Measurements from ENCODE around the gene APBA2. TPM values are rescaled to one million over a fixed set of nuclear protein-coding genes. Genes with fewer than 3 reads are reported as not detected.

Gene APBA2
- total RNA-seq, 1 donor from 2014 or later: 35.8 TPM

DNA sequence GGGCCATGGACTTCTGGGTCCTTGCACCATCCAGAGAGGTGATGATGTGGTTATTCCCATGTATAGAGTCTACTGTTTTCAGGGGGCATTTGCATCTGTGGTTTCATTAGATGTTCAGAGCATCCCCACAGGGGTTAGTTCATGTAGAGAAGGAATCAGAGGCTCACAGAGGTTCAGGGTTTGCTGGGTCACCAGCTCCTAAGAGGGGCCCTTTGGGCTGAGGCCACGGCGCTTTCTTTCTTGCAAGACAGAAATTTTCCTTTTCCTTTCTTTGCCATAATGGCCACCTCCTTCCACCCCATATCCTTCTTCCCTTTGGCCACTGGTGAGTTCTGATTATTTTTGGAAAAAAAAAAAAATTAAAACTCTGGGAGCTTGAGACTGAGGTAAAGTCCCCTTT is 62.3 kb downstream of the APBA2 start:
- peaks cover 3% of the 10 kb centered on the region for H3K9me3 ChIP-seq (ENCODE audit: low read depth)
- TF ChIP-seq, protein P1, sequence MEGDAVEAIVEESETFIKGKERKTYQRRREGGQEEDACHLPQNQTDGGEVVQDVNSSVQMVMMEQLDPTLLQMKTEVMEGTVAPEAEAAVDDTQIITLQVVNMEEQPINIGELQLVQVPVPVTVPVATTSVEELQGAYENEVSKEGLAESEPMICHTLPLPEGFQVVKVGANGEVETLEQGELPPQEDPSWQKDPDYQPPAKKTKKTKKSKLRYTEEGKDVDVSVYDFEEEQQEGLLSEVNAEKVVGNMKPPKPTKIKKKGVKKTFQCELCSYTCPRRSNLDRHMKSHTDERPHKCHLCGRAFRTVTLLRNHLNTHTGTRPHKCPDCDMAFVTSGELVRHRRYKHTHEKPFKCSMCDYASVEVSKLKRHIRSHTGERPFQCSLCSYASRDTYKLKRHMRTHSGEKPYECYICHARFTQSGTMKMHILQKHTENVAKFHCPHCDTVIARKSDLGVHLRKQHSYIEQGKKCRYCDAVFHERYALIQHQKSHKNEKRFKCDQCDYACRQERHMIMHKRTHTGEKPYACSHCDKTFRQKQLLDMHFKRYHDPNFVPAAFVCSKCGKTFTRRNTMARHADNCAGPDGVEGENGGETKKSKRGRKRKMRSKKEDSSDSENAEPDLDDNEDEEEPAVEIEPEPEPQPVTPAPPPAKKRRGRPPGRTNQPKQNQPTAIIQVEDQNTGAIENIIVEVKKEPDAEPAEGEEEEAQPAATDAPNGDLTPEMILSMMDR (IDR thresholded peaks at IDR 0.05): no peak
- TF ChIP-seq EZH2phosphoT487 (IDR thresholded peaks at IDR 0.05) (no peak), EZH2 (IDR thresholded peaks at IDR 0.05) (no peak)
- no peaks in the 10 kb centered on the region for H3F3A ChIP-seq (ENCODE audit: low read depth)
- no peak for DNase-seq (ENCODE audit: low spot score)
- H3K4me2 ChIP-seq: no peak overlapping the region
- H3K4me1 ChIP-seq: no peaks in the 10 kb centered on the region
- H2AFZ ChIP-seq (replicated peaks): no peak overlapping the region
- no peak overlapping the region for H3K4me3 Mint-ChIP-seq
- H3K79me2 ChIP-seq (ENCODE audit: low read depth): peaks cover 6% of the 10 kb centered on the region
- no peaks in the 10 kb centered on the region for H3K36me3 ChIP-seq
- peaks cover 14% of the 10 kb centered on the region for H3K4me1 Mint-ChIP-seq
- peaks cover 34% of the 10 kb centered on the region for H3K36me3 Mint-ChIP-seq
- H3K27me3 Mint-ChIP-seq (ENCODE audit: insufficient read depth, low read depth): peaks cover 4% of the 10 kb centered on the region
- H3K27ac Mint-ChIP-seq: no peak overlapping the region
- H3K9me3 Mint-ChIP-seq: peaks cover 19% of the 10 kb centered on the region
- H3K9ac ChIP-seq: no peak overlapping the region
- peaks cover 6% of the 10 kb centered on the region for H4K20me1 ChIP-seq (ENCODE audit: low read depth)
- H3K4me3 ChIP-seq: no peak overlapping the region
- H3K27me3 ChIP-seq: no peaks in the 10 kb centered on the region
- H3K27ac ChIP-seq: no peak overlapping the region

DNA sequence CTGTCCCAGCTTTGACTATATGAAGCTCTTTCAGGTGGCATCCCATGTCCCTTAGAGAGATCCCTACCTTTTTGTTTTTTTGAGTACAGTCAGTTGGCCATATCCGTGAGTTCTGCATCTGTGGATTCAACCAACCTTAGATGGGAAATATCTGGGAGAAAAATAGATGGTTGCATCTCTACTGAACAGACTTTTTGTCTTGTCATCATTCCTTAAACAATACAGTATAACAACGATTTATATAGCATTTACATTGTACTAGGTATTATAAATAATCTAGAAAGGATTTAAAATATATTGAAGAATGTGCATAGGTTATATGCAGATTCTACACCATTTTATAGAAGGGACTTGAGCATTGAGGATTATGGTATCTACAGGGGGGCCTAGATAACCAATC is 65.1 kb downstream of the APBA2 start:
- Histone ChIP-seq H3K4me2 (no peak overlapping the region), H3K4me3 (no peak overlapping the region), H2AFZ (replicated peaks) (no peak overlapping the region), H3K79me2 (ENCODE audit: low read depth) (peaks cover 7% of the 10 kb centered on the region), H3K4me1 (peaks cover 19% of the 10 kb centered on the region), H3K27me3 (no peaks in the 10 kb centered on the region), H3K9ac (no peak overlapping the region), H3K9me3 (ENCODE audit: low read depth) (no peaks in the 10 kb centered on the region), H4K20me1 (ENCODE audit: low read depth) (peaks cover 15% of the 10 kb centered on the region), H3K36me3 (no peaks in the 10 kb centered on the region), H3F3A (ENCODE audit: low read depth) (peaks cover 8% of the 10 kb centered on the region), H3K27ac (no peak overlapping the region)
- DNase-seq (ENCODE audit: low spot score): no peak
- H3K4me1 Mint-ChIP-seq: peaks cover 37% of the 10 kb centered on the region
- peaks cover 3% of the 10 kb centered on the region for H3K9me3 Mint-ChIP-seq
- no peak overlapping the region for H3K27ac Mint-ChIP-seq
- TF ChIP-seq, protein P1 (IDR thresholded peaks at IDR 0.05): no peak
- no peak overlapping the region for H3K4me3 Mint-ChIP-seq
- peaks cover 28% of the 10 kb centered on the region for H3K36me3 Mint-ChIP-seq
- peaks cover 2% of the 10 kb centered on the region for H3K27me3 Mint-ChIP-seq (ENCODE audit: insufficient read depth, low read depth)

DNA sequence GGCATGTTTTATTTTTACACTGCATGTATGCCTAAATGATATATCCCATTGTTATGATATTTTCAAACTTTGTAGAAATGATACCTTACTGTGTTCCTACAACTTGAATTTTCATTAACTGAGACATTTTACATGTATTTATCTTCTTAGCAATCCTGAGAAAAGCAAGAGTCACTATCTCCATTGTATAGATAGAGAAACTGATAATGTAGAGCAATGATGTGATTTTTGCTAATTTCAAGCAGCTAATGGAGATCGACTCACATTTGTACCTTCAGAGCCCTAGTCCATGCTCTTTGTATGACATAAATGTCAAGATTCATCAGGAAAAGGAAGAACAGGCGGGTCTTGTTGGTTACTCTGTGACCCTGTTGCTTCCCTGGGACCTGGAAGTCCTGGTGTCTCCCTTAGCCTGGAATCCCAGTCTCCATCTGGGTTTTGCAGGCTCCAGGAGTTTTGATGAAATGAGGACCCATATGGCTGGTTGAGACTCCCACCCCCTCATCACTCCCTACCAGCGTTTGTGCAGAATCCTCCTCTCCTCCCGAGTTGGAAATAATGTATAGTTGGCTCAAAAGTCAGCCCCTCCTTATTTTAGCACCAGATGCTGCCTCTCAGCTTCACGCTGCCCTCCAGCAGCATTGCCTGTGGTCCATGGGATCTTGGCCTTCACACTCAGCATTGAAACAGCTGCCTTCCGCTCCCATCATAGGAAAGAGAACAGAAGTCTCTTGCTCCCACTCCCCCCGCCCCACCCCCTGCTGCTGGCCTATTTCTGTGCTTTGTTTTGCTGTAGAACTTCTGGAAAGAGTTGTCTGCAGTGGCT is 67.1 kb downstream of the APBA2 start:
- Histone ChIP-seq H3K4me2 (no peak overlapping the region), H4K20me1 (ENCODE audit: low read depth) (peaks cover 9% of the 10 kb centered on the region), H3K4me3 (no peak overlapping the region), H3K36me3 (no peaks in the 10 kb centered on the region), H3K27me3 (no peaks in the 10 kb centered on the region), H3F3A (ENCODE audit: low read depth) (peaks cover 8% of the 10 kb centered on the region), H2AFZ (replicated peaks) (no peak overlapping the region), H3K9me3 (ENCODE audit: low read depth) (no peaks in the 10 kb centered on the region), H3K27ac (no peak overlapping the region), H3K79me2 (ENCODE audit: low read depth) (peaks cover 11% of the 10 kb centered on the region), H3K9ac (no peak overlapping the region), H3K4me1 (peaks cover 19% of the 10 kb centered on the region)
- Mint-ChIP-seq H3K36me3 (peaks cover 22% of the 10 kb centered on the region), H3K4me1 (peaks cover 39% of the 10 kb centered on the region), H3K9me3 (peaks cover 4% of the 10 kb centered on the region), H3K27me3 (ENCODE audit: insufficient read depth, low read depth) (peaks cover 2% of the 10 kb centered on the region), H3K4me3 (no peak overlapping the region), H3K27ac (peak overlapping the region; percentile 75)
- TF ChIP-seq EZH2phosphoT487 (IDR thresholded peaks at IDR 0.05): no peak
- TF ChIP-seq, protein P1 (IDR thresholded peaks at IDR 0.05): no peak
- DNase-seq (ENCODE audit: low spot score): no peak
